ENCODE measurements around the gene IL1RAPL1.

Gene IL1RAPL1

DNA sequence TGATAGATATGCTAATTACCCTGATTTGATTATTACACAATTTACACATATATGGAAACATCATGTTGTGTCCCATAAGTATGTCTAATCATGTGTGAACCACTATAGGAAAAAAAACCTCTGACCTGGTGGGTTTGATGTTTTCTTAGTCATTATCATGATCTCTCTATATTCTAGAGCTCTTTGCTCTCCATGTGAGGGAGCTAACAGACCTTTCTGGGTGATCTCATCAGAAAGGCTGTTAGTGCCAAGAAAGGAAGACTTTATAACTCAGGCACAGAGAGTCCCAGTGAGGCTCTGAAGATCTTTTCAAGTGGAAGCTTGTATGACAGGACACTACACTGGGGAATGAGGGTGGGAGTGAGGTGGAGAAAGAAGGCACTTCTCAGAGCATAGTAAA, 1100.4 kb downstream of the IL1RAPL1 start:
- no peak for FAIRE-seq

DNA sequence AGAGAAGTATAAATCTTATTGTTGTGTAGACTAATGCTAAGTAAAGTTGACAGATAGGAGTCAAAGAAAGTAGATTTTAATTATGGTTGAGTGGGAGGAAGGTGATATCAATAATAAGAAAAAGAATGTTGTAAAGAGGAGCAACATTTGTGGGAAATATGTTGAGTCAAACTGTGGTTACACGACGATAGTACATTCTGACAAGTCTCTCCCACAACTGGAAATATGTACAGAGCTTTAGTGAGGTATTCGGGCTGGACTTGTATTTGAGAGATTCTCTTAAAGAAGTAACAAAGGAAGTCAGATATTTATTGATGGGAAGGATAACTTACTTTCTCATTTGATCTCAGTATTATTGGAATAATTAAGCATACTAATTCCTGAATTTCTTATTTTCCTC, 1102.8 kb downstream of the IL1RAPL1 start:
- FAIRE-seq (peak; percentile 60), DNase-seq (ENCODE audit: insufficient read length, low spot score) (no peak)

More for the DNA sequence above, 1100.4 kb downstream of the IL1RAPL1 start:
- no peak for DNase-seq (ENCODE audit: insufficient read length, low spot score)

- DNase-seq (ENCODE audit: insufficient read length, low spot score) (no peak), FAIRE-seq (no peak)
These were observed 1103.8 kb downstream of the IL1RAPL1 start for GRCh38 chrX:29691044-29691443.

DNA sequence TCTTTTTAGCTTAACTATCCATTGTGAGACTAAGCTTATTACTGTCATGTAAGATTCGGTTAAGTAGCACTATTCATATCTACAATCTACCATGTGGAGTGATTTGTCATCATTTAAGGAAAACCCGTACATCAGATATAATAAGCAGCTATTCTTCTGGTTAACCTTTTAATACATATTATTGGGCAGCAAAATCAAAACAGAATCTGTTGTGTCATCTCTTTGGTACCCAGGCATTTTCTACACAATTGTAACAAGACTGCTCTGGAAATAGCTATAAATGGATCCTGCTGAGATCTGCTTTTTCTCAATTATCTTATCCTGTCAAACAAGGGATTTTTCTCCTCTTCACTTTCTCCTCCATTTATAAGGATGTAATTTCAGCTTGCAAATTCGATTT, 1106.7 kb downstream of the IL1RAPL1 start:
- FAIRE-seq (no peak), DNase-seq (ENCODE audit: insufficient read length, low spot score) (no peak)

DNA sequence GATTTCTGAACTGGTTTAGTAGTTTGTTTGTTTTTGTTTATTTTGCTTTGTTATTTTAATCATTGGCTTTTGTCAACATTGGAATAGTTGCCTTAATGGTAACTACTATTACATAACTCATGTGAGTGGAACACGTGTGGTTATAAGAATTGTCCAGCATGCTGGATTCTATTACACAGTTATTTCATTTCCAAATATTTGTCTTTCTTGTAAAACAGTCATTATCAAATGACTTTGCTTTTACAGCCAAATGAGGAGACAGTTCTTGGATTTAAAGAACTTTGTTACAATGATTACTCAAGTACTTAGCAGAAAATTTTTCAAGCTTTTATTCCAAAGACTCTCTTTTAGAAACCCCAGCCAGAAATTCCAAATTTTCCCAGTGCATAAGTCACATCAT, 1112.0 kb downstream of the IL1RAPL1 start:
- DNase-seq (ENCODE audit: insufficient read length, low spot score): no peak
- FAIRE-seq: peak; percentile 49

DNA sequence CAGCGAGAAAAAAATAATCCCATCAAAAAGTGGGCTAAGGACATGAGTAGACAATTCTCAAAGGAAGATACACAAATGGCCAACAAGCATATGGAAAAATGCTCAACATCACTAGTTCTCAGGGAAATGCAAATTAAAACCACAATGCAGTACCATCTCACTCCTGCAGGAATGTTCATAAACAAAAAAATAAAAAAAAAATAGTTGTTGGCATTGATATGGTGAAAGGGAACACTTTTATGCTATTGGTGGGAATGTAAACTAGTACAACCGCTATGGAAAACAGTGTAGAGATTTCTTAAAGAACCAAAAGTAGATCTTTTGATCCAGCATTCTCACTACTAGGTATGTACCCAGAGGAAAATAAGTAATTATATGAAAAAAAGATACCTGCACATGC, 1119.8 kb downstream of the IL1RAPL1 start:
- FAIRE-seq (no peak), DNase-seq (ENCODE audit: insufficient read length, low spot score) (no peak)

- FAIRE-seq (no peak), DNase-seq (ENCODE audit: insufficient read length, low spot score) (no peak)
These were observed 1133.9 kb downstream of the IL1RAPL1 start for GRCh38 chrX:29721152-29721551.

GRCh38 chrX:29724316-29724715, 1137.1 kb downstream of the IL1RAPL1 start:
- DNase-seq (ENCODE audit: insufficient read length, low spot score) (no peak), FAIRE-seq (no peak)

DNA sequence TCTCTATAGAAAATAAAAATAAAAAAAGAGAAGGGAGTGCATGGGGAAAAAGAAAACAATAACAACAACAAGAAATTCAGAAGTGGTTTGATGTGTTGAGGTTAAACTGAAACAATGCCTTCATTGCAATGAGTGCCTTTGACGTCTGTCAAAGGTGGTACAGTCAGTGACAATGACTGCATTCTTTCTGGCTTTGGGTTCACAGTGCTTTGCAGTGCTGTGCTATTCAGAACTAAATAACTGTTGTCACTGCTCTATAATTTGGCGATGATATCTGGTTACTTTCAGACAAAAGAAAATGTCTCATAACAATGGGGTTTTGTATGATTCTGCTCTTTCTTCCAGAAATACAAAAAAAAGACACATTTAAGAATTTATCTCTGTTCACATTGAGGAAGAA, 1139.6 kb downstream of the IL1RAPL1 start:
- FAIRE-seq (no peak), DNase-seq (ENCODE audit: insufficient read length, low spot score) (no peak)

GRCh38 chrX:29728639-29729038, 1141.4 kb downstream of the IL1RAPL1 start:
- FAIRE-seq (no peak), DNase-seq (ENCODE audit: insufficient read length, low spot score) (no peak)

- FAIRE-seq (no peak), DNase-seq (ENCODE audit: insufficient read length, low spot score) (no peak)
These were observed 1157.7 kb downstream of the IL1RAPL1 start for GRCh38 chrX:29744966-29745365.

DNA sequence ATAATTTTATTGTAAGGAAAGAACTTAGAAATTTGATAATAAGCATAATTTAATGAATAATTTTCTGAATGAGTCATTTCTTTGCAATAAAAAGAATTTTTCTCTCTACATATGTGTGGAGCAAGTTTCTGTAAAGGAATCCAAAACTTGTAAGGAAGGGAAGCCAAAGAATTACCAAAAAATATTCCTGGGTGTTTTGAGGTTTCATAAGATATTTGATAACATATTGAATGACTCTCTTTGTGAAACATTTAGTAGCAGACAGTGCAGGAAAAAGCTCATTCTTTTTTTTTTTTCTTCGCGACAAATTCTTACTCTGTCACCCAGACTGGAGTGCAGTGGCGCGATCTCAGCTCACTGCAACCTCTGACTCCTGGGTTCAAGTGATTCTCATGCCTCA, 1159.1 kb downstream of the IL1RAPL1 start:
- FAIRE-seq: no peak
- DNase-seq (ENCODE audit: insufficient read length, low spot score): no peak

DNA sequence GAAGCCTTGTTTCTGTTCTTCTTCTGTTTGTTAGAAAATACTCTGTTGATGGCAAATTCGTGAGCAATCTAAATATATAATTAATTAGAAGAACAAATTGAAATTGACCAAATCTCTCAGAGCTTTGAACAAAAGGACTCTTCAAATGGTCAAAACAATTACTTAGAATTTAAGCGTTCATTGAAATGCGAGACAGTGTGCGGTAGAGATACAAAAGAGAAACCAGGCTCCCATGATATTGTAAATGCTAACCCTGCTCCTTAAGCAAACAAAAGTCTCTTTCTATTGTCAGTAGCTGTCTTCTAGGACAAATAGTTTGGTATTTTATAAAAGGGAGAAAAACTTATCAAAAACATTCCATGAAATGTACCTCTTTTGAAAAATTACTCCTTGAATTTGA, 1174.8 kb downstream of the IL1RAPL1 start:
- no peak for DNase-seq (ENCODE audit: insufficient read length, low spot score)
- no peak for FAIRE-seq

GRCh38 chrX:29775890-29776289, 1188.6 kb downstream of the IL1RAPL1 start:
- no peak for DNase-seq (ENCODE audit: insufficient read length, low spot score)
- FAIRE-seq: no peak

DNA sequence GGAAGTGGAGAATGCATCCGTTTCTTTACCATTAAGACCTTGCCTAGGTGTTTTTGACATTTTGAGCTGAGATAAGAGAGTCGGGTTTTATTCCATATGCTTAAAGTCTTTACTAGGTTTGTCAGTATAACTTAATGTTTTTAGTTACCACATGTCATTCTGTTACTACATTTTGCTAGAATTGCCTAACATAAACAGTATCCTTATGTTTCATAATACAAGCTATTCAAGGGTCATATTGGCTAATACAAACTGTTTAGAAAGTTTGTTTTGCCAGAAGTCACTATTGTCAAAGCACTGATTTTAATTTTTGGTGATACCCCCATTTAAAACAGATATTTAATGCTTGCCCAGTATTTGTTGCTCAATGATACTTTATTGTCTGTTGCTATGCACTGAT, 1200.4 kb downstream of the IL1RAPL1 start:
- DNase-seq (ENCODE audit: insufficient read length, low spot score) (no peak), FAIRE-seq (no peak)

DNA sequence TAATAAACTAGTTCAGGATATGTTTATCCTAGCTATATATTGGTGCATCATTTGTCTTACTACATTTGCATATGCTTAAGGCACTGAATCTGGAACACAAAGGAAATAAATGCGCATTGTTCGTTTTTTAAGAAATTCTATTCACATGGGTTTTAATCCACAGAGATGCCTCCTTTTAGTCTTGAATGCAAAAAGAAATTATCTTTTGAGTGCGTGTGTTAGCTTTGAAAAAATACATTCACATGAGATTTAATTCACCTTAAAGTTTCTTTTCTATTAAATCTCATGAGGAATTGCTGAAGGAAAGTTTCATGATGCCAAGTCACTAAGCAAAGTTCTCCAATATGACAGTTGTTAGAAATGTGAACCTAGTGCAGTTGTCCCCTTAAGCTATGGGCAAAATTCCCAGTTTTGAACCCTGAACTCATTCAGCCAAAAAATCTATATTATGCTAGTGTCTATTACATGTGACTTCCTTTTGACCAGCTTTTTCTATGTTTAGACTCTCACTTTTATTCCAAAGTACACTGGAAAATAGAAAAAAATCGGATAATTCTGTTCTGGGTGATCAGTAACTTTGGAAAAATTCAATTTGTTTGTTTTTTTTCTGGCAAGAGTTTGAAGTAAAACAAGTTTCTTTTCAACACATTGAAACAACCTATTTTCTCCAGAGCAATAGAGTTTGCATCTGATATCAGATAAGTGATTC, 1201.9 kb downstream of the IL1RAPL1 start:
- peak; percentile 58 for FAIRE-seq
- DNase-seq (ENCODE audit: insufficient read length, low spot score): no peak

GRCh38 chrX:29792335-29792734, 1205.1 kb downstream of the IL1RAPL1 start:
- no peak for FAIRE-seq
- no peak for DNase-seq (ENCODE audit: insufficient read length, low spot score)

DNA sequence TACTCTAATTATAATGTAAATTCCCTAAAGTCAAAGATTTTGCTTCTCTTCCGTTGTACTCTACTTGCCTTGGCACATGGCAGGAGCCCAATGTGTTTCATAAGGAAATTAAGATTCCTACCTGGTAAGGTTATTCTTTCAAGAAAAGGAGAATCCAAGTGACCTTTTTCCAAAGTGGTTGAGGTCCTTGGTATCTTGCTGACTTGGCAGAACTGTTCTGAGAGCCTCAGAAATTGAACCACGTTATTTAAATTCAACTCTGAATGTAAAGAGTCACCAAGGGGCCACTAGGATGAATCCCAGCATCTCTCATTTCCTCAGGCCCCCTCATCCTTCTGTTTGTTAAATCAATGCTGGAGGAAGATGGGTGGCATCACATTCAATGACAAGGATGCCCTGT, 1209.9 kb downstream of the IL1RAPL1 start:
- FAIRE-seq (no peak), DNase-seq (ENCODE audit: insufficient read length, low spot score) (no peak)

GRCh38 chrX:29798469-29798868, 1211.2 kb downstream of the IL1RAPL1 start:
- FAIRE-seq (no peak), DNase-seq (ENCODE audit: insufficient read length, low spot score) (no peak)

- no peak for FAIRE-seq
These were observed 1225.9 kb downstream of the IL1RAPL1 start for GRCh38 chrX:29813174-29813573.

DNA sequence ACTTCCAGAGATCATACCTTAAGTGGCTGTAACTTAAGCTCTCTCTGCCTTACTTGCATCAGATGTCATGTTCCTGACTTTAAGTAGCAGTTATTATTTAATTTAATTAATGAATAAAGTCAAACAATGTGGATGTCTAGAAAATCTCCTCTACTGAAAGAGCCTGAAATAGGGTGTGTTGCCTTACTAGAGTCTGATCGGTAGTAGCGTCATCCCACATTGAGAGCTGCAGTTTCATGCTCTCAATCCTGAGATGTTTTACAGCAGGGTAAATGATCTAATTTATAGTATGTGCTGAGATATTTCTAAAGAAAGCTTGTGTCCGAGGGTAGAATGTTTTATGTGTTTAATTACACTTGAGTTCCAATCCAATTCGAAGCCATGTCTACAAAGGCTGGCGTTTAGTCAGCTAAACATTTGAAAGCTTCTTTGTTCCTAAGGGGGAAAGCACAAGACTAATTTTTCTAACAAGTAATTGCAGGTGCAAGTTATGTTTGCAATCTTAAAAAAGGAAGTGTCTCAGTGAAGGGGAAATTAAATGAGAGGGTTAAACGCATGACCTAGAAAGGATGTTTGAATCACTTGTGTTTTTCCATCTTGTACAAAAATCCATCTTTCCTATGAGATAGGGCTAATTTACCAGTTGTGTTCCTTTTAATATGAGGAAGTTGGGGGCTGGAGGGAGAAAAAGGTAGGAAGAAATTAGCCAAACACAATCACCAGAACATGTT, 1237.1 kb downstream of the IL1RAPL1 start:
- FAIRE-seq: no peak
- DNase-seq (ENCODE audit: insufficient read length, low spot score): no peak

More at GRCh38 chrX:29813174-29813573, 1225.9 kb downstream of the IL1RAPL1 start:
- DNase-seq (ENCODE audit: insufficient read length, low spot score): no peak

DNA sequence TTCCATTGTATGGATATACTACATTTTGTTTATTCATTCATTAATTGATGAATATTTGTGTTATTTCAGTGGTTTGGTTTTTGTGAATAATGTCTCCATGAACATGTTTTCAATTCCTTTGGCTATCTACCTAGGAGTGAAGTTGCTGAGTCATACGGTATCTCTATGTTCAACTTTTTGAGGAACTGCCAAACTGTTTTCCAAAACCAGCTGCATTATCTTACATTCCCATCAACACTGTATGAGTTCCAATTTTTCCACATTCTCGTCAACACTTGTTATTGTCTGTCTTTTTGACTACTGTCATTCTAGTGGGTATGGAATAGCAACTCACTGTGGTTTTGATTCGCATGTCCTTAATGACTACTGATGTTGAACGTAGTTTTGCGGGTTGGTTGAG, 1239.5 kb downstream of the IL1RAPL1 start:
- DNase-seq (ENCODE audit: insufficient read length, low spot score) (no peak), FAIRE-seq (no peak)
